ENCODE results near the gene USP17L10.
"Not testable (repeated sequence)": the region's sequence is repeated elsewhere in the genome, so short reads cannot be mapped to it uniquely, and the experiment has no call there.

The USP17L10 gene, protein sequence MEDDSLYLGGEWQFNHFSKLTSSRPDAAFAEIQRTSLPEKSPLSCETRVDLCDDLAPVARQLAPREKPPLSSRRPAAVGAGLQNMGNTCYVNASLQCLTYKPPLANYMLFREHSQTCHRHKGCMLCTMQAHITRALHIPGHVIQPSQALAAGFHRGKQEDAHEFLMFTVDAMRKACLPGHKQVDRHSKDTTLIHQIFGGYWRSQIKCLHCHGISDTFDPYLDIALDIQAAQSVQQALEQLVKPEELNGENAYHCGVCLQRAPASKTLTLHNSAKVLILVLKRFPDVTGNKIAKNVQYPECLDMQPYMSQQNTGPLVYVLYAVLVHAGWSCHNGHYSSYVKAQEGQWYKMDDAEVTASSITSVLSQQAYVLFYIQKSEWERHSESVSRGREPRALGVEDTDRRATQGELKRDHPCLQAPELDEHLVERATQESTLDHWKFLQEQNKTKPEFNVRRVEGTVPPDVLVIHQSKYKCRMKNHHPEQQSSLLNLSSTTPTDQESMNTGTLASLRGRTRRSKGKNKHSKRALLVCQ

DNA sequence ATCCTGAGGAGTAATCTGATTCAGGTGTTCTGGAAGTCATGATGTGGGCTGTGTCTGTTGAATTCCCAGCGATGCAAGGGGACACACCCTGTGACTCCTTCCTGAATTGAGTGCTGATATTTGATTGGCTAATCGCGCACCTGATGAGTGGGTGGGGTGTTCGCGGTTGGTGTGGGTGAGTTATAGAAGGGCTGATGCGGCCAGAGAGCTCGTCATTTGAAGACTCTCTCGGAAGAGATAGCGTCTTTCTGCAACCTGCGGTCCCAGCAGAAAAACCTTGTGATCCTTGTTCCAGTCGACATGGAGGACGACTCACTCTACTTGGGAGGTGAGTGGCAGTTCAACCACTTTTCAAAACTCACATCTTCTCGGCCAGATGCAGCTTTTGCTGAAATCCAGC lies at the start of gene USP17L10:
Gene USP17L10 (plus strand): TSS at position 301 of the 400 bp plus-strand sequence. CDS start 0 bp downstream, at position 301.
- not testable (repeated sequence) for DNase-seq

DNA sequence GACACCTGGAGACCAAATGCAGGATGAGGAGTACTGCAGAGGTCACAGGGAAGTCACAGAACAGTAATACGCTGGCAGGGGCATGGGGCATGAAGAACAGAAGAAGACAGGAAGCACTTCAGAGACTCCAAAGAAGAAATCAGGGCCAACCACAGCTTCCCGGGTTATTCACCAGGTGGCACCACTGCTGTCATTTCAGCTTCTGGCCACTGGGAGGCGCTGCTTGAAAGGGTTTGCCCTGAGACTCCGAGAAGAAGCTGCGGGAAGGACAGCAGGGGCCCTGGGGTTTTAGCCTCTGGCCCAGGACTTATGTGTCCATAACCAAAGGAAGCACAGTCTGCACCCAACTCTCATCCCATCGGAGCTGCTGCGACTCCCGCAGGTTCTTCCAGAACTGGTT lies 44.5 kb upstream of the USP17L10 start:
- DNase-seq: not testable (repeated sequence)

DNA sequence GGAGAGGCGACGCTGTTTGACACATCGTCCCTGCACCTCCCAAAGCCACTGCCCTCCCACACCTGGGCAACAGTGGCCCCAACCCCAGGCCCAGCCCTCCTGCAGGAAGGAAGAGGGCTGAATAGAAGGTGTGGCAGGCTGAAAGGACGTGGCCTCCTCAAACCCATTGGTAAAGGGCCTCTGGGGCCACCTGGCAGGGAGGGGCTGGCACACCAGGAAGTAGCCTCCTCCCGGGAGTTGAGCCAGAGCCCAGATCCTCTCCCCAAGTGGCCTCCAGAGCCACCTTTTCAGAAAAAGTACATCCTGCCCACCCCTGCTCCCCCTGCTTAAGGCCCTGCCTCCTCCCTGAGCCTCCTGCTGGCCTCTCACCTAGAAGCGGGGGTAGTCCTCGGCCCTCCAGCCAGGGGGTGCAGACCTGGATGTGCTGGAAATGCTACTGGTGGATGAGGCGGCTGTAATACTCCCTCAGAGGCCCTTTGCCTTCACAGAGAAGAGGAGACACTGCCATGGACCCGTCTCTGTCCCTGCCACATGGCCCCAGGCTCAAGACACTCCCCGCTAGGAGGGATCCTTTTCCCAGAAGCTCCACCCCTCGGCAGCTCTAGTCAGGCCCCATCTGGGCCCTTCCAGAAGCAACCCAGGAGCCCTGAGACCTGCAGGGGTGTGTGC lies 40.5 kb upstream of the USP17L10 start, which contains the start of gene FAM90A26:
Gene FAM90A26 (plus strand): TSS at position 619 of the 669 bp plus-strand sequence. CDS start 2,764 bp downstream, outside the sequence.
- DNase-seq: not testable (repeated sequence)

DNA sequence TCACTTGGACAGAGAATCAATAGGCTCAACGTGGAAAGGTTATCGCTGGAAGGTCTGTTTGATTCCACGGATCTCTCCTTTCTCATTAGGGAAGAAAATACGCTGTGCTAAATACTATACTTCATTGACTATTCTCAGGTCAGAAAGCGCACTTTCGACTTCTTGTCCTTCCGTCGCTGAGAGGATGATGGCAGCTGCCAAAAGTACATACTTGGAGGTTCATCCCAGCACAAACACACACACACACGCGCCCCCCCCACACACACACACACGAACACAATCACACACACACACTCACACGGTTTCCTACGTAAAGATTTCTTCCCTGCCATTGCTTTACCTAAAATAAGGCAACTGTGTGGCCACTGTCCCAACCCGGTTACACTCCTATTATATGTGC lies 4.2 kb downstream of the USP17L10 start:
- DNase-seq: peak; percentile 28

DNA sequence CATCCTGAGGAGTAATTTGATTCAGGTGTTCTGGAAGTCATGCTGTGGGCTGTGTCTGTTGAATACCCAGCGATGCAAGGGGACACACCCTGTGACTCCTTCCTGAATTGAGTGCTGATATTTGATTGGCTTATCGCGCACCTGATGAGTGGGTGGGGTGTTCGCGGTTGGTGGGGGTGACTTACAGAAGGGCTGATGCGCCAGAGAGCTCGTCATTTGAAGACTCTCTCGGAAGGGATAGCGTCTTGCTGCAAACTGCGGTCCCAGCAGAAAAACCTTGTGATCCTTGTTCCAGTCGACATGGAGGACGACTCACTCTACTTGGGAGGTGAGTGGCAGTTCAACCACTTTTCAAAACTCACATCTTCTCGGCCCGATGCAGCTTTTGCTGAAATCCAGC lies 4.6 kb downstream of the USP17L10 start, which contains the start of gene USP17L11:
Gene USP17L11 (plus strand): TSS at position 301 of the 400 bp plus-strand sequence. CDS start 0 bp downstream, at position 301.
- DNase-seq: not testable (repeated sequence)

DNA sequence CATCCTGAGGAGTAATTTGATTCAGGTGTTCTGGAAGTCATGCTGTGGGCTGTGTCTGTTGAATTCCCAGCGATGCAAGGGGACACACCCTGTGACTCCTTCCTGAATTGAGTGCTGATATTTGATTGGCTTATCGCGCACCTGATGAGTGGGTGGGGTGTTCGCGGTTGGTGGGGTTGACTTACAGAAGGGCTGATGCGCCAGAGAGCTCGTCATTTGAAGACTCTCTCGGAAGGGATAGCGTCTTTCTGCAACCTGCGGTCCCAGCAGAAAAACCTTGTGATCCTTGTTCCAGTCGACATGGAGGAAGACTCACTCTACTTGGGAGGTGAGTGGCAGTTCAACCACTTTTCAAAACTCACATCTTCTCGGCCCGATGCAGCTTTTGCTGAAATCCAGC lies 9.4 kb downstream of the USP17L10 start, which contains the start of gene USP17L12:
Gene USP17L12 (plus strand): TSS at position 301 of the 400 bp plus-strand sequence. CDS start 0 bp downstream, at position 301.
- not testable (repeated sequence) for DNase-seq

DNA sequence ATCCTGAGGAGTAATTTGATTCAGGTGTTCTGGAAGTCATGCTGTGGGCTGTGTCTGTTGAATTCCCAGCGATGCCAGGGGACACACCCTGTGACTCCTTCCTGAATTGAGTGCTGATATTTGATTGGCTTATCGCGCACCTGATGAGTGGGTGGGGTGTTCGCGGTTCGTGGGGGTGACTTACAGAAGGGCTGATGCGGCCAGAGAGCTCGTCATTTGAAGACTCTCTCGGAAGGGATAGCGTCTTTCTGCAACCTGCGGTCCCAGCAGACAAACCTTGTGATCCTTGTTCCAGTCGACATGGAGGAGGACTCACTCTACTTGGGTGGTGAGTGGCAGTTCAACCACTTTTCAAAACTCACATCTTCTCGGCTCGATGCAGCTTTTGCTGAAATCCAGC lies 14.1 kb downstream of the USP17L10 start, which contains the start of gene USP17L13:
Gene USP17L13 (plus strand): TSS at position 301 of the 400 bp plus-strand sequence. CDS start 0 bp downstream, at position 301.
- not testable (repeated sequence) for DNase-seq

DNA sequence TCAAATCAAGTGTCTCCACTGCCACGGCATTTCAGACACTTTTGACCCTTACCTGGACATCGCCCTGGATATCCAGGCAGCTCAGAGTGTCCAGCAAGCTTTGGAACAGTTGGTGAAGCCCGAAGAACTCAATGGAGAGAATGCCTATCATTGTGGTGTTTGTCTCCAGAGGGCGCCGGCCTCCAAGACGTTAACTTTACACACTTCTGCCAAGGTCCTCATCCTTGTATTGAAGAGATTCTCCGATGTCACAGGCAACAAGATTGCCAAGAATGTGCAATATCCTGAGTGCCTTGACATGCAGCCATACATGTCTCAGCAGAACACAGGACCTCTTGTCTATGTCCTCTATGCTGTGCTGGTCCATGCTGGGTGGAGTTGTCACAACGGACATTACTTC lies 19.8 kb downstream of the USP17L10 start:
- DNase-seq: peak; percentile 46

DNA sequence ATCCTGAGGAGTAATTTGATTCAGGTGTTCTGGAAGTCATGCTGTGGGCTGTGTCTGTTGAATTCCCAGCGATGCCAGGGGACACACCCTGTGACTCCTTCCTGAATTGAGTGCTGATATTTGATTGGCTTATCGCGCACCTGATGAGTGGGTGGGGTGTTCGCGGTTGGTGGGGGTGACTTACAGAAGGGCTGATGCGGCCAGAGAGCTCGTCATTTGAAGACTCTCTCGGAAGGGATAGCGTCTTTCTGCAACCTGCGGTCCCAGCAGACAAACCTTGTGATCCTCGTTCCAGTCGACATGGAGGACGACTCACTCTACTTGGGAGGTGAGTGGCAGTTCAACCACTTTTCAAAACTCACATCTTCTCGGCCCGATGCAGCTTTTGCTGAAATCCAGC lies 23.6 kb downstream of the USP17L10 start, which contains the start of gene USP17L15:
Gene USP17L15 (plus strand): TSS at position 301 of the 400 bp plus-strand sequence. CDS start 0 bp downstream, at position 301.
- DNase-seq: not testable (repeated sequence)

DNA sequence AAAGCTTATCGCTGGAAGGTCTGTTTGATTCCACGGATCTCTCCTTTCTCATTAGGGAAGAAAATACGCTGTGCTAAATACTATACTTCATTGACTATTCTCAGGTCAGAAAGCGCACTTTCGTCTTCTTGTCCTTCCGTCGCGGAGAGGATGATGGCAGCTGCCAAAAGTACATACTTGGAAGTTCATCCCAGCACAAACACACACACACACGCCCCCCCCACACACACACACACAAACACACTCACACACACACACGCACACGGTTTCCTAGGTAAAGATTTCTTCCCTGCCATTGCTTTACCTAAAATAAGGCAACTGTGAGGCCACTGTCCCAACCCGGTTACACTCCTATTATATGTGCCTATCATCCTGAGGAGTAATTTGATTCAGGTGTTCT lies 28.0 kb downstream of the USP17L10 start:
- not testable (repeated sequence) for DNase-seq

DNA sequence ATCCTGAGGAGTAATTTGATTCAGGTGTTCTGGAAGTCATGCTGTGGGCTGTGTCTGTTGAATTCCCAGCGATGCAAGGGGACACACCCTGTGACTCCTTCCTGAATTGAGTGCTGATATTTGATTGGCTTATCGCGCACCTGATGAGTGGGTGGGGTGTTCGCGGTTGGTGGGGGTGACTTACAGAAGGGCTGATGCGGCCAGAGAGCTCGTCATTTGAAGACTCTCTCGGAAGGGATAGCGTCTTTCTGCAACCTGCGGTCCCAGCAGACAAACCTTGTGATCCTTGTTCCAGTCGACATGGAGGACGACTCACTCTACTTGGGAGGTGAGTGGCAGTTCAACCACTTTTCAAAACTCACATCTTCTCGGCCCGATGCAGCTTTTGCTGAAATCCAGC lies 33.1 kb downstream of the USP17L10 start, which contains the start of gene USP17L17:
Gene USP17L17 (plus strand): TSS at position 301 of the 400 bp plus-strand sequence. CDS start 0 bp downstream, at position 301.
- not testable (repeated sequence) for DNase-seq

DNA sequence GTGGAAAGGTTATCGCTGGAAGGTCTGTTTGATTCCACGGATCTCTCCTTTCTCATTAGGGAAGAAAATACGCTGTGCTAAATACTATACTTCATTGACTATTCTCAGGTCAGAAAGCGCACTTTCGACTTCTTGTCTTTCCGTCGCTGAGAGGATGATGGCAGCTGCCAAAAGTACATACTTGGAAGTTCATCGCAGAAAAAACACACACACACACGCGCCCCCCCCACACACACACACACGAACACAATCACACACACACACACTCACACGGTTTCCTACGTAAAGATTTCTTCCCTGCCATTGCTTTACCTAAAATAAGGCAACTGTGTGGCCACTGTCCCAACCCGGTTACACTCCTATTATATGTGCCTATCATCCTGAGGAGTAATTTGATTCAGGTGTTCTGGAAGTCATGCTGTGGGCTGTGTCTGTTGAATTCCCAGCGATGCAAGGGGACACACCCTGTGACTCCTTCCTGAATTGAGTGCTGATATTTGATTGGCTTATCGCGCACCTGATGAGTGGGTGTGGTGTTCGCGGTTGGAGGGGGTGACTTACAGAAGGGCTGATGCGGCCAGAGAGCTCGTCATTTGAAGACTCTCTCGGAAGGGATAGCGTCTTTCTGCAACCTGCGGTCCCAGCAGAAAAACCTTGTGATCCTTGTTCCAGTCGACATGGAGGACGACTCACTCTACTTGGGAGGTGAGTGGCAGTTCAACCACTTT lies 37.7 kb downstream of the USP17L10 start, which contains the start of gene USP17L18:
Gene USP17L18 (plus strand): TSS at position 678 of the 728 bp plus-strand sequence. CDS start 0 bp downstream, at position 678.
- peak; percentile 52 for DNase-seq

DNA sequence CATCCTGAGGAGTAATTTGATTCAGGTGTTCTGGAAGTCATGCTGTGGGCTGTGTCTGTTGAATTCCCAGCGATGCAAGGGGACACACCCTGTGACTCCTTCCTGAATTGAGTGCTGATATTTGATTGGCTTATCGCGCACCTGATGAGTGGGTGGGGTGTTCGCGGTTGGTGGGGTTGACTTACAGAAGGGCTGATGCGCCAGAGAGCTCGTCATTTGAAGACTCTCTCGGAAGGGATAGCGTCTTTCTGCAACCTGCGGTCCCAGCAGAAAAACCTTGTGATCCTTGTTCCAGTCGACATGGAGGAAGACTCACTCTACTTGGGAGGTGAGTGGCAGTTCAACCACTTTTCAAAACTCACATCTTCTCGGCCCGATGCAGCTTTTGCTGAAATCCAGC lies 42.6 kb downstream of the USP17L10 start, which contains the start of gene USP17L19:
Gene USP17L19 (plus strand): TSS at position 301 of the 400 bp plus-strand sequence. CDS start 0 bp downstream, at position 301.
- DNase-seq: not testable (repeated sequence)

DNA sequence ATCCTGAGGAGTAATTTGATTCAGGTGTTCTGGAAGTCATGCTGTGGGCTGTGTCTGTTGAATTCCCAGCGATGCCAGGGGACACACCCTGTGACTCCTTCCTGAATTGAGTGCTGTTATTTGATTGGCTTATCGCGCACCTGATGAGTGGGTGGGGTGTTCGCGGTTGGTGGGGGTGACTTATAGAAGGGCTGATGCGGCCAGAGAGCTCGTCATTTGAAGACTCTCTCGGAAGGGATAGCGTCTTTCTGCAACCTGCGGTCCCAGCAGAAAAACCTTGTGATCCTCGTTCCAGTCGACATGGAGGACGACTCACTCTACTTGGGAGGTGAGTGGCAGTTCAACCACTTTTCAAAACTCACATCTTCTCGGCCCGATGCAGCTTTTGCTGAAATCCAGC lies 47.4 kb downstream of the USP17L10 start, which contains the start of gene USP17L20:
Gene USP17L20 (plus strand): TSS at position 301 of the 400 bp plus-strand sequence. CDS start 0 bp downstream, at position 301.
- DNase-seq: not testable (repeated sequence)
